Astrocyte of the cerebellum (primary cell): Measurements from ENCODE around the gene KRT72.

ENCODE experiments used
- DNase-seq: peaks from one replicate; pipeline ENCODE4 v3.0.0-alpha.2; 2011; ENCODE audit warnings: low read depth
- H3K4me3 ChIP-seq: 2 replicates; pipeline ENCODE4 v1.5.1; 2011; ENCODE audit warnings: mild to moderate bottlenecking, low read depth, low read length, moderate library complexity
- CTCF ChIP-seq: IDR thresholded peaks from 2 replicates; pipeline ENCODE4 v1.5.1; 2012; ENCODE audit warnings: low read length, low read depth, moderate library complexity, mild to moderate bottlenecking; ENCODE audit errors: missing control alignments
- in situ Hi-C: cut with HindIII; loops from 2 replicates; pipeline ENCODE4 v1.10.0; 2017; ENCODE audit warnings: low sequenced_read_pairs

KRT72 gene

GRCh38 chr12:52636592-52637258 lies 35.5 kb upstream of the KRT72 start:
- in situ Hi-C loops = no loop called here
- TF ChIP-seq CTCF = no peak
- DNase-seq = no peak
- no peak overlapping the region for H3K4me3 ChIP-seq

- no peak overlapping the region for H3K4me3 ChIP-seq
- in situ Hi-C loops = no loop called here
- DNase-seq = no peak
- TF ChIP-seq CTCF = no peak
Measured at GRCh38 chr12:52636189-52636588, 34.9 kb upstream of the KRT72 start.

- no peak for TF ChIP-seq CTCF
- in situ Hi-C loops = loop anchor here (5.0 kb wide), 1 partner anchor 33 kb away; no protein-coding TSS in a partner anchor
- no peak overlapping the region for H3K4me3 ChIP-seq
- no peak for DNase-seq
Measured at GRCh38 chr12:52634266-52635056, 33.2 kb upstream of the KRT72 start.

- in situ Hi-C loops = loop anchor here (5.0 kb wide), 1 partner anchor 34 kb away; no protein-coding TSS in a partner anchor
- H3K4me3 ChIP-seq = no peak overlapping the region
- TF ChIP-seq CTCF = no peak
- DNase-seq = no peak
Measured at GRCh38 chr12:52633383-52633782, 32.1 kb upstream of the KRT72 start.

- in situ Hi-C loops = loop anchor here (5.0 kb wide), 1 partner anchor 35 kb away; no protein-coding TSS in a partner anchor
- no peak for TF ChIP-seq CTCF
Measured at GRCh38 chr12:52632656-52633055, 31.4 kb upstream of the KRT72 start.

GRCh38 chr12:52631676-52632459 lies 30.6 kb upstream of the KRT72 start:
- in situ Hi-C loops = loop anchor here (5.0 kb wide), 1 partner anchor 35 kb away; no protein-coding TSS in a partner anchor
- no peak for DNase-seq
- no peak overlapping the region for H3K4me3 ChIP-seq
- no peak for TF ChIP-seq CTCF

More at GRCh38 chr12:52632656-52633055, 31.4 kb upstream of the KRT72 start:
- no peak overlapping the region for H3K4me3 ChIP-seq
- no peak for DNase-seq
